DOHH2 (cell line): ENCODE data around the gene ST3GAL3.

Source experiments
- EZH2phosphoT487 ChIP-seq: fragments of 200-600 bp; sonication (generic); IDR thresholded peaks from 2 replicates; pipeline ENCODE4 v1.6.1; 2017; ENCODE audit warnings: borderline replicate concordance, mild to moderate bottlenecking, antibody characterized with exemption, low read length, moderate library complexity, mixed read lengths
- TF ChIP-seq, protein P1 (sequence below): fragments of 200-600 bp; sonication (generic); IDR thresholded peaks from one replicate; pipeline ENCODE4 v1.5.1; 2014; ENCODE audit warnings: antibody characterized with exemption, mild to moderate bottlenecking, low read depth, low read length; ENCODE audit not compliant: poor library complexity, severe bottlenecking

DNA sequence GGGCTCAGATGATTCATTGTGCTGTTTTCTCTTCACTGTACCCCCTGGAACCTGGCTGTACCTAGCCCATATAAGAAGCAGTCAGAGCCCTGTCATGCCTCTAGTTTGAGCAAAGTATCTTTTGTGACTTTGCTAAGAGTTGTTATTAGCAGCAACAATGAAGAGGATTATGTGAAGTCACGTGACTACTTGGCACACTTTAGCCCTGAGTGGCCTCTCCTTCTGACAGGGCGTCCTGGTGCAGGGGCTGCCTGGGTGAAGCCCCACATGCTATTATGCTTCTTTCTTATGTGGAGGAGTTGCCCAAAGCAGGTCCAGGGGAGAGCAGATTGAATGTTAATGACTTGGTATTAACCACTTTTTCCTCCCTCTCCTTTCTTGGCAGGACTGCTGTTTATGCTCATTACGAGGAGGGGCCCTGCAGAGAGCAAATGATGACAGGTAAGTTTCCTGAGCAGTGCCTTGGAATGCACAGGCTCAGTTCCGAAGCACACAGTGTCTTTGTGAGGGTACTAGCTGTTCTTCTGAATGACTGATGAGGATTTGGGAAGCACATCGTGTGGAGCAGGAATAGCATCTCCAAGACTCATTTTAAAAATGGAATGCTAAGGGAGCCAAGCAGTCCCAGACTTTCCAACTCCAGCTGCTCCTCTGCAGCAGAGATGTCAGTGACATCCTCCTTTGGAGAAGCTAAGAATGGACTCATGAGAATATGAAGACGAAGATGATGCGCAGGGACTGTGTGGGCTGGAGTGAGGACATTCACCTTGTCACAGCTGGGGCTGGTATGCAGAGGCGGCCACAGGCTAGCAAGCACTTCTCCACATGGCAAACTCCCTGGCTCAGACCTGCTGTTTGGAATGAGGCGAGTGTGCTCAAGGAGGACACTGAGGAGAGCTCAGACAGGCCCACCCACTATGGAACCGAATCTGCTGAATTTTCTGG lies 15.2 kb upstream of the ST3GAL3 start:
- TF ChIP-seq, protein P1, sequence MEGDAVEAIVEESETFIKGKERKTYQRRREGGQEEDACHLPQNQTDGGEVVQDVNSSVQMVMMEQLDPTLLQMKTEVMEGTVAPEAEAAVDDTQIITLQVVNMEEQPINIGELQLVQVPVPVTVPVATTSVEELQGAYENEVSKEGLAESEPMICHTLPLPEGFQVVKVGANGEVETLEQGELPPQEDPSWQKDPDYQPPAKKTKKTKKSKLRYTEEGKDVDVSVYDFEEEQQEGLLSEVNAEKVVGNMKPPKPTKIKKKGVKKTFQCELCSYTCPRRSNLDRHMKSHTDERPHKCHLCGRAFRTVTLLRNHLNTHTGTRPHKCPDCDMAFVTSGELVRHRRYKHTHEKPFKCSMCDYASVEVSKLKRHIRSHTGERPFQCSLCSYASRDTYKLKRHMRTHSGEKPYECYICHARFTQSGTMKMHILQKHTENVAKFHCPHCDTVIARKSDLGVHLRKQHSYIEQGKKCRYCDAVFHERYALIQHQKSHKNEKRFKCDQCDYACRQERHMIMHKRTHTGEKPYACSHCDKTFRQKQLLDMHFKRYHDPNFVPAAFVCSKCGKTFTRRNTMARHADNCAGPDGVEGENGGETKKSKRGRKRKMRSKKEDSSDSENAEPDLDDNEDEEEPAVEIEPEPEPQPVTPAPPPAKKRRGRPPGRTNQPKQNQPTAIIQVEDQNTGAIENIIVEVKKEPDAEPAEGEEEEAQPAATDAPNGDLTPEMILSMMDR = no peak
- no peak for TF ChIP-seq EZH2phosphoT487
